ENCODE results near the gene ZNRD2. TPM values are rescaled to one million over a fixed set of nuclear protein-coding genes. Genes with fewer than 3 reads are reported as not detected.
A peak's percentile ranks its signal among the peaks of the same experiment; 100 is the strongest.

Gene ZNRD2
- total RNA-seq, 1 donor from 2014 or later: 42.4 TPM

- DNase-seq (ENCODE audit: low read depth): no peak
Observed at GRCh38 chr11:65607614-65608426, 37.5 kb downstream of the ZNRD2 start.

GRCh38 chr11:65609229-65609628 lies 39.0 kb downstream of the ZNRD2 start:
- no peak for DNase-seq (ENCODE audit: low read depth)

- DNase-seq (ENCODE audit: low read depth): no peak
Observed at GRCh38 chr11:65609665-65610064, 39.4 kb downstream of the ZNRD2 start.

GRCh38 chr11:65610404-65610803 lies 40.1 kb downstream of the ZNRD2 start:
- DNase-seq (ENCODE audit: low read depth): no peak

- DNase-seq (ENCODE audit: low read depth): no peak
Observed at GRCh38 chr11:65611028-65611757, 40.9 kb downstream of the ZNRD2 start.

- no peak for DNase-seq (ENCODE audit: low read depth)
Observed at GRCh38 chr11:65611758-65612603, 41.7 kb downstream of the ZNRD2 start.

- DNase-seq (ENCODE audit: low read depth): no peak
Observed at GRCh38 chr11:65612691-65613090, 42.4 kb downstream of the ZNRD2 start.

- no peak for DNase-seq (ENCODE audit: low read depth)
Observed at GRCh38 chr11:65613091-65613928, 43.0 kb downstream of the ZNRD2 start.

GRCh38 chr11:65615229-65615949 lies 45.1 kb downstream of the ZNRD2 start, which contains the start of gene PCNX3:
Gene PCNX3, plus strand, starts transcription at chr11:65615776. Its CDS starts 536 bp downstream, at chr11:65616312.
- DNase-seq (ENCODE audit: low read depth): peak; percentile 100

GRCh38 chr11:65615950-65616574 lies 45.8 kb downstream of the ZNRD2 start:
- no peak for DNase-seq (ENCODE audit: low read depth)

GRCh38 chr11:65616575-65617001 lies 46.3 kb downstream of the ZNRD2 start:
- DNase-seq (ENCODE audit: low read depth): no peak

- no peak for DNase-seq (ENCODE audit: low read depth)
Observed at GRCh38 chr11:65617136-65617850, 47.0 kb downstream of the ZNRD2 start.

- DNase-seq (ENCODE audit: low read depth): no peak
Observed at GRCh38 chr11:65617990-65618751, 47.9 kb downstream of the ZNRD2 start.

- DNase-seq (ENCODE audit: low read depth): no peak
Observed at GRCh38 chr11:65618763-65619162, 48.5 kb downstream of the ZNRD2 start.

GRCh38 chr11:65619281-65619928 lies 49.1 kb downstream of the ZNRD2 start:
- DNase-seq (ENCODE audit: low read depth): no peak

- DNase-seq (ENCODE audit: low read depth): no peak
Observed at GRCh38 chr11:65620666-65621065, 50.4 kb downstream of the ZNRD2 start.

GRCh38 chr11:65621460-65621859 lies 51.2 kb downstream of the ZNRD2 start:
- DNase-seq (ENCODE audit: low read depth): no peak
